DMS153 treated with DMSO at 0.1 percent for 48 hours (cell line): ENCODE measurements around the gene CGREF1.

Experiments used
- DNase-seq: peaks from one replicate; lab custom pipeline; 2025; ENCODE audit not compliant: unreplicated experiment; lab: John Stamatoyannopoulos, UW

The CGREF1 gene

DNA sequence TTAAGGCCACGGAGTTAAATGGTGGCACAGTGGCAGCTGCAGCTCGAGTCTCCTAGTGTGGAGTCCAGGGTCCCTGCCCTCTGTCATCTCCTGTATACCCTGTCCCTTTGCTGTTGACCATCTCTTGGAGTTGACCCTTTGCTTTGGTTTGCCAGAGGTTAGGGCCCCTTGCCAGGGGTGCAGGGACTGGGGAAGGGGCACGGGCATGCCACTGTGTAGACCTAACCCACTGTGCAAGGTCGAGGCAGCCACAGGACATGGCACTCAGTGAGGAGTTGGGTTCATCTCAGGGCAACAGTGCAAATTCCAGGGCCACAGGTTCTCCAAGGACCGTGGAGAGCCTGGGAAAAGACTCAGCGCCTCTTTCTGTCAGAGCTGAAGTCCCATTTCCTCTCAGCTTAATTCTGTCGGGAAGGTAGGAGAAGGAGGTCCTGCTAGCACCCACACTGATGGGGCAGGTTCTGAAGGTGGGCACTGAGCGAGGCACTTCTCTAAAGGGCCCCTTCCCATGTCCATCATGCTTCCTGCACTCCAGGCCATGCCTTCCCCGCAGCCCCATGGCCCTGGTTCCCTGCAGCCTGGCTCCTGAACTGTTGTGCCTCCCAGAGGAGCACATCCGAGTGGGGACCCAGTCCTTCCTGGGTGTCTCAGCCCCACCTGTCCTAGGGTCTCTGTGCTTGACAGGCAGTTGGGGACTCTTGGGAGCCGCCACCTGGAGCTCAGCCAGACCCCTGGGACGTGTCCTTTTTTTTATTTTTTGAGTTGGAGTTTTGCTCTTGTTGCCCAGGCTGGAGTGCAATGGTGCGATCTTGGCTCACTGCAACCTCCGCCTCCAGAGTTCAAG lies 29.6 kb downstream of the CGREF1 start:
- no peak for DNase-seq

- DNase-seq, result no peak
Observed at GRCh38 chr2:27088634-27089033, 30.3 kb downstream of the CGREF1 start.

DNA sequence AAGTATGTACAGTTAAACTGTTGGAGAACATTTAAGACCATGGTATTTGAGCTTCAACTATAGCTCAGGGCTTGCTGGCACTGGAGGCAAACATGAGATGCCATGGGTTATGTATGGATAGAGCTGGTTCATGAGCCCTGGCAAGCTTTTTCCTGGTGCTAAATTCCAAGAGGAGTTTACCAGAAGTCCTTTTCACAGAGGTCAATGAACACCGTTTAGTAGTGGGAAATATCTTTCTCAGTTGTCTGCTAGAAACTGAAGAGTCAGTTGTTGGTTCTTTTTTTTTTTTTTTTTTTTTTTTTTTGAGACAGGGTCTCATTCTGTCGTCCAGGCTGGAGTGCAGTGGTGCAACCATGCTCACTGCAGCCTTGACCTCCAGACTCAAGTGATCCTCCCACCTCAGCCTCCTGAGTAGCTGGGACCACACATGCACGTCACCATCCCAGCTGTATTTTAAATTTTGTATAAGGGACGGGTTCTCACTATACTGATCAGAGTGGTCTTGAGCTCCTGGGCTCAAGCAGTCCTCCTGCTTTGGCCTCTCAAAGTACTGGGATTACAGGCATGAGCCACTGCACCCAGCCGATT lies 31.0 kb downstream of the CGREF1 start:
- no peak for DNase-seq

GRCh38 chr2:27086724-27087593 lies 32.0 kb downstream of the CGREF1 start, which contains the start of gene KHK:
TSS of gene KHK (plus strand) at chr2:27086772. CDS start at chr2:27087260, 488 bp downstream.
- DNase-seq, result peak; percentile 64

DNA sequence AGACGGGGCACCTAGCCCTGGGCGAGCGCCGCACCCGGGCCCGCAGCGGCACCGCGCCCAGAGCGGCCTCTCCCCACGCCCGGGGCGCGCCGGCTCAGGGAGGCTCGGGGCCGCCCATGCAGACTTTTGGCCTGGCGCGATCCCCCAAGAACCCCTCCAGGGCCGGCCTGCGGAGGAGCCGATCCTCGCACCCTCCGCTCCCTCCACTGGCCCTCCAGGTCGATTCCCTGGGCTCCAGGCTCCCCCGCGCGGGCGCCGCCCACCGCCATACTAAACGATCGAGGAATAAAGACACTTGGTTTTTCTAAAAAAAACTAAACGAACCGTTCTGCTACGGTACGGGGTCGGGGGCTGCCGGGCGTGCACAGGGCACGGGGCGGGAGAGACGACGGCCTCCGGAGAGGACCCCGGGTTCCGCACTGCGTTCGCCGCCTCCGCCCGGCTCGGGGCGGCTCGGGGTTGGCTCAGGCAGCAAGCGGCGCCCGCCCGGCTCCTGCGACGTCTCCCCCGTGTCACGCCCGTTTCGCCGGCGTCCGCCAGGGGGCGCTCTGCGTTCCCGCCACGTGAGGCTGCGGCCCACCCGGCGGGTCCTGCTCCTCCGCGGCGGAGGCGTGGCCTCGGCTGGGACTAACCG lies 32.7 kb downstream of the CGREF1 start:
- DNase-seq, result peak; percentile 88

DNA sequence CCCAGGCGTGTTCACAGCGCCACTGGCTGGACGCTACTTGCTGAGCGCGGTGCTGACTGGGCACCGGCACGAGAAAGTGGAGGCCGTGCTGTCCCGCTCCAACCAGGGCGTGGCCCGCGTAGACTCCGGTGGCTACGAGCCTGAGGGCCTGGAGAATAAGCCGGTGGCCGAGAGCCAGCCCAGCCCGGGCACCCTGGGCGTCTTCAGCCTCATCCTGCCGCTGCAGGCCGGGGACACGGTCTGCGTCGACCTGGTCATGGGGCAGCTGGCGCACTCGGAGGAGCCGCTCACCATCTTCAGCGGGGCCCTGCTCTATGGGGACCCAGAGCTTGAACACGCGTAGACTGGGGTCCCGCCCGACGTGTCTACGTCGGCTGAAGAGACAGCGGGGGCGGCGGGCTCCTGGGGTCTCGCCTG lies 33.2 kb downstream of the CGREF1 start:
- DNase-seq, result peak; percentile 8

- DNase-seq, result no peak
Observed at GRCh38 chr2:27085062-27085672, 33.8 kb downstream of the CGREF1 start.

- DNase-seq, result no peak
Observed at GRCh38 chr2:27084297-27085061, 34.4 kb downstream of the CGREF1 start.

- DNase-seq, result no peak
Observed at GRCh38 chr2:27083410-27084296, 35.3 kb downstream of the CGREF1 start.

DNA sequence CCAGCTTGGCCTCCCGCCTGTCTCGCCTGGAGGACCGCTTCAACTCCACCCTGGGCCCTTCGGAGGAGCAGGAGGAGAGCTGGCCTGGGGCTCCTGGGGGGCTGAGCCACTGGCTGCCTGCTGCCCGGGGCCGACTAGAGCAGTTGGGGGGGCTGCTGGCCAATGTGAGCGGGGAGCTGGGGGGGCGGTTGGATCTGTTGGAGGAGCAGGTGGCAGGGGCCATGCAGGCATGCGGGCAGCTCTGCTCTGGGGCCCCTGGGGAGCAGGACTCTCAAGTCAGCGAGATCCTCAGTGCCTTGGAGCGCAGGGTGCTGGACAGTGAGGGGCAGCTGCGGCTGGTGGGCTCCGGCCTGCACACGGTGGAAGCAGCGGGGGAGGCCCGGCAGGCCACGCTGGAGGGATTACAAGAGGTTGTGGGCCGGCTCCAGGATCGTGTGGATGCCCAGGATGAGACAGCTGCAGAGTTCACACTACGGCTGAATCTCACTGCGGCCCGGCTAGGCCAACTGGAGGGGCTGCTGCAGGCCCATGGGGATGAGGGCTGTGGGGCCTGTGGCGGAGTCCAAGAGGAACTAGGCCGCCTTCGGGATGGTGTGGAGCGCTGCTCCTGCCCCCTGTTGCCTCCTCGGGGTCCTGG lies 36.0 kb downstream of the CGREF1 start:
- no peak for DNase-seq

DNA sequence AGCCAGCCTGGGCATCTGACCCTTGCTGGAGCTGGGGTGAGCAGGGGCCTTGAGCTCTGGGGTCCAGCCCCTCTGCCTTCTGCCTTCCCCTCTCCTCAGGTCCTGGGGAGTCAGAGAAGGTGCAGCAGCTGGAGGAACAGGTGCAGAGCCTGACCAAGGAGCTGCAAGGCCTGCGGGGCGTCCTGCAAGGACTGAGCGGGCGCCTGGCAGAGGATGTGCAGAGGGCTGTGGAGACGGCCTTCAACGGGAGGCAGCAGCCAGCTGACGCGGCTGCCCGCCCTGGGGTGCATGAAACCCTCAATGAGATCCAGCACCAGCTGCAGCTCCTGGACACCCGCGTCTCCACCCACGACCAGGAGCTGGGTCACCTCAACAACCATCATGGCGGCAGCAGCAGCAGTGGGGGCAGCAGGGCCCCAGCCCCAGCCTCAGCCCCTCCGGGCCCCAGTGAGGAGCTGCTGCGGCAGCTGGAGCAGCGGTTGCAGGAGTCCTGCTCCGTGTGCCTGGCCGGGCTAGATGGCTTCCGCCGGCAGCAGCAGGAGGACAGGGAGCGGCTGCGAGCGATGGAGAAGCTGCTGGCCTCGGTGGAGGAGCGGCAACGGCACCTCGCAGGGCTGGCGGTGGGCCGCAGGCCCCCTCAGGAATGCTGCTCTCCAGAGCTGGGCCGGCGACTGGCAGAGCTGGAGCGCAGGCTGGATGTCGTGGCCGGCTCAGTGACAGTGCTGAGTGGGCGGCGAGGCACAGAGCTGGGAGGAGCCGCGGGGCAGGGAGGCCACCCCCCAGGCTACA lies 36.8 kb downstream of the CGREF1 start:
- DNase-seq, result no peak

DNA sequence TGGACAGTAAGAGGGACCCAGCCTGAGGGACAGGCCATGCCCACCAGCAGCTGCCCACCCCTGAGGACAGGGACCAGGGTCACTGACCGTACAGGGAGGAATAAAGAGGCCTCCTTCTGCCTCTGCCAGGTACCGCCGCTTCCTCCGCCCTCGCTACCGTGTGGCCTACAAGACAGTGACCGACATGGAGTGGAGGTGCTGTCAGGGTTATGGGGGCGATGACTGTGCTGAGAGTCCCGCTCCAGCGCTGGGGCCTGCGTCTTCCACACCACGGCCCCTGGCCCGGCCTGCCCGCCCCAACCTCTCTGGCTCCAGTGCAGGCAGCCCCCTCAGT lies 38.4 kb downstream of the CGREF1 start:
- no peak for DNase-seq

DNA sequence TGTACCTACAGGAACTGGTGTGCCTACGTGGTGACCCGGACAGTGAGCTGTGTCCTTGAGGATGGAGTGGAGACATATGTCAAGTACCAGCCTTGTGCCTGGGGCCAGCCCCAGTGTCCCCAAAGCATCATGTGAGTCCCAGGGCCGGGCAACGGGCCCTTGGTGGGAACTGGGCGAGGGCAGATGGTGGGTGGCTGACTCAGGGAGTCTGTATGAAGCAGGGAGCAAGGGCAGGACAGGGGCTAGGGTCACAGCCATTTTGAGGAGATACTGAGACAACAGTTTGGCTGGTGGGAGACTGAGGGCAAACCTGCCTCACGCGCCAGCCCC lies 38.8 kb downstream of the CGREF1 start:
- DNase-seq, result no peak

DNA sequence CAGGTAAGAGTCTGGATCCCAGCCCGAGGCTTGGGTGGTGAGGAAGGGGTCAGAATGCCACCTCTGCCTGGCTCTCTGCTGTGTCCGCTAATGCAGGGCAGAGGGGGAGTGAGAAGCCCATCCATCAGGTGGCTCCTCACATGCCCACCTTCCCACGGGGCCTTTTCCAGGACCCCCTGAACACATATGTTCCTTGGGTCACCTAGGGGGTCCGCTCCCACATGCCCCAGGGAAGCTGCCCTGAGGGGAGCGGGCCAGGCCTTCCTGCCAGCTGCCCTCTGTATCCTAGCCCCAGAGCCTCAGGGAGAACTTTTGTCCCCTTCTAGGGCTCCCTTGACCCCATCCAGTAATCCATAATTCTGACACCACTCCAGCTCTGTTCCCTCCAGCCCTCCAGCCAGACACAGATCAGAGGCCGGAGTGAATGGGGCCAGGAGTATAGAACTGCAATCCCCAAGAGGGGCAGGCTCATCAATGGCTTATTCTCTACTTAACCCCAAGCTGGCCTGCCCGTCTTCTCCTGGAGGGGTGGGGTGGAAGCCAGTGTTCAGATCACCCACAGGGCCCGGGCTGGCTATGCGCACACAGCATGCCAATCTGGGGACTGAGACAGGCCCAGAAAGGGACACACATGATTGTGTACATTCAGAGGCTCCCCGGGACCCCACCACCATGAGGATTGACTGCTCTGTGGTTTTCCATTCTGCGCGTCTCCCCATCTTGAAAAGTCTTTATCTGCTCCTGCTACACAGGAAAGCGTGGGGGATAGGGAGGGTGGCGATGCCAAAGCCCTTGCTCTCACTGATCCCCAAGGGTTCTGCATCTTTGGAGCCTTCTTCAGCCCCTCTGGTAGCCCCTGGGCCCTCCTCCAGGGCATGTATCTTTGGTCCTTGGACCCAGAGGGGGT lies 39.4 kb downstream of the CGREF1 start:
- no peak for DNase-seq

DNA sequence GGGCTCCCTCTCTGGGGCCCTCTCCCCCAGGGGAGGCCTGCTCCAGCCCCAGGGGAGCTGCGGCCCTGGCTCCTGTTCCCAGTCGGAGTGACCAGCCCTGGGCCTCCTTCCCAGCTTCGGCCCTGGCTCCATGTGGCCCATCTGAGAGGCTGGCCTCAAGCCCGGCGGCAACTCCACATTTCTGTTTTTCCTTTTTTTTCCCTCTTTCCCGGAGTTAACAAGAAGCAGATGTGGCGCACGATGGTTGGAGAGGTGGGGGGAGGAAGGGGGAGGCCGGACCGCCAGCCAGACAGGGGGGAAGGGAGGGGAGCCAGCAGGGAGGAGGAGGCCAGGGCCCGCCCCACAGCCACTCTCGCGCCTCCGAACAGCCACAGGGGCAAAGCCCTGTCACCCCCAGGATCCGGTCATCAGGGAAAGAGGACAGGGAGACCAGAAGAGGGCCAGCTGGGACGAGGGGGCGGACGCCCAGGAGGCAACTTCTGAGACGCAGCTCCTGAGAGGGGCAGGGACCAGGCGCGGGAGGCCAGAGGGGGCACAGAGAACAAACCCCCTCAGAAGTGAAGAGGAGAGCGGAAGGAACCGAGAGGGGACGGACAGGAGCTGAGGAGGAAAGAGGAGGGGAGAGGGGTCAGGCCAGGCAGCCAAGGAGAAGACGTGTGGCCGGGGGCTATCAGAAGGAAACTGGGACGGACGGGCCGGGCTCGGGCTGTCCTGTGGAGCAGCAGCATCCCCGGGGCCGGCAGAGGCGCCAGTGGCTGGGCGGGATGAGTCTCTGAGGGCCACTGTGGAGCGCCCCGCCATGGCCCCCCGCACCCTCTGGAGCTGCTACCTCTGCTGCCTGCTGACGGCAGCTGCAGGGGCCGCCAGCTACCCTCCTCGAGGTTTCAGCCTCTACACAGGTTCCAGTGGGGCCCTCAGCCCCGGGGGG lies 40.4 kb downstream of the CGREF1 start, which contains the start of gene EMILIN1:
Gene EMILIN1, plus strand, starts transcription at position 349 of the 928 bp plus-strand sequence. Its CDS starts 451 bp downstream, at position 800.
- no peak for DNase-seq

GRCh38 chr2:27077231-27077630 lies 41.7 kb downstream of the CGREF1 start:
- DNase-seq, result no peak
